HEK293T (cell line): ENCODE measurements around the gene BRMS1L.

Experiments used
- FOXA1 ChIP-seq: fragments of 450-650 bp; IDR thresholded peaks from 2 replicates; pipeline ENCODE4 v1.6.1; 2016; ENCODE audit warnings: mild to moderate bottlenecking
- HDGF ChIP-seq: fragments of 450-650 bp; IDR thresholded peaks from 2 replicates; pipeline ENCODE4 v1.6.1; 2017; ENCODE audit warnings: antibody characterized with exemption, borderline replicate concordance
- L3MBTL2 ChIP-seq: fragments of 450-650 bp; conservative IDR thresholded peaks from 2 replicates; pipeline ENCODE4 v1.6.1; 2016; ENCODE audit warnings: mild to moderate bottlenecking
- LEF1 ChIP-seq: fragments of 450-650 bp; IDR thresholded peaks from 2 replicates; pipeline ENCODE4 v1.6.1; 2017; ENCODE audit warnings: mild to moderate bottlenecking, borderline replicate concordance
- SP1 ChIP-seq: fragments of 450-650 bp; IDR thresholded peaks from 2 replicates; pipeline ENCODE4 v1.6.1; 2017
- SUZ12 ChIP-seq: fragments of 450-650 bp; IDR thresholded peaks from 2 replicates; pipeline ENCODE4 v1.6.1; 2016; ENCODE audit warnings: mild to moderate bottlenecking
- TARDBP ChIP-seq: fragments of 450-650 bp; IDR thresholded peaks from 2 replicates; pipeline ENCODE4 v1.6.1; 2016

- TF ChIP-seq SUZ12 (no peak), SP1 (no peak), HDGF (no peak), FOXA1 (no peak), LEF1 (no peak), L3MBTL2 (no peak), TARDBP (no peak)
These were observed 28.3 kb upstream of the BRMS1L start for GRCh38 chr14:35797796-35798195.
